Inferior parietal cortex (tissue), 1 donor: ENCODE results near the gene DPH3.

Experiments
- DNase-seq: peaks from one replicate; pipeline ENCODE4 v3.0.0-alpha.2; 2016; ENCODE audit errors: extremely low spot score

Gene DPH3

GRCh38 chr3:16290827-16291196 is 26.1 kb upstream of the DPH3 start:
- DNase-seq, result no peak

DNA sequence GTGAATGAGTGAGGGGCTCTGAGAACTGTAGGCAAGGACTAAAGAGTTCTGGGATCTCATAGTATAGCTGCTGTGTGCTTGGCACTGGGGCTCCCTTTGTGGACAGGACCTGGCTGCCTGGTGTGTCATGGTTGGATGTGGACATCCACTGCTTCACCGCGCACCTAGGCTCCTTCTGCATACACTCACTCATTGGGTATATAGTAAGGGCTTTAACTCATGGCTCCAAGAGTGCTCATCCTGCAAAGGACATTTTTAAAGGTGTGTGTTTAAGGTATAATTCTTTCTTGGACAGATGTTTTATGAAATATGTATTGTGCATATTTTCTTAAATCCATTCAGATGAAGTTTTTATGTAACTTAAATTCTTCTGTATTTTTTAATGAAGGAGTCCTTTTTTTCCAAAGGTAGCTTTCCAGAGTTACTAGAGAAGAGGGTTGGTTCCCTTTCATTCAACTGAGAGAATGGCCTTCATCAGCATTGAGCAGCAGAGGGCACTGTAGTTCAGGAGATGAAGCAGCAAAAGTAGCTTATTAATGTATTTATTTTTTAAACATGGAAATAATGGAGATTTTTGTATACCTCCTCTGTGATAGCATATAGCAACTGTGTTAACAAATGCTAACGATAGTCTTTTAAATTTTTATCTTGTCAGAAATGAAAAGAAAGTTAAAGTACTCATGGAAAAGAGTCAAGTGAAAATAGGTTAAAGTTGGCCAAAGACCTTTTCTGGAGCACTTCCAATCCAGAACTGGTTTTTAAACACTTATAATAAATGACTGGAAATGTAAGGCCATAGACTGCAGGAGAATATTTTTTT is 25.5 kb upstream of the DPH3 start:
- peak; percentile 83 for DNase-seq

- no peak for DNase-seq
These were observed 24.6 kb upstream of the DPH3 start for GRCh38 chr3:16289144-16289889.

DNA sequence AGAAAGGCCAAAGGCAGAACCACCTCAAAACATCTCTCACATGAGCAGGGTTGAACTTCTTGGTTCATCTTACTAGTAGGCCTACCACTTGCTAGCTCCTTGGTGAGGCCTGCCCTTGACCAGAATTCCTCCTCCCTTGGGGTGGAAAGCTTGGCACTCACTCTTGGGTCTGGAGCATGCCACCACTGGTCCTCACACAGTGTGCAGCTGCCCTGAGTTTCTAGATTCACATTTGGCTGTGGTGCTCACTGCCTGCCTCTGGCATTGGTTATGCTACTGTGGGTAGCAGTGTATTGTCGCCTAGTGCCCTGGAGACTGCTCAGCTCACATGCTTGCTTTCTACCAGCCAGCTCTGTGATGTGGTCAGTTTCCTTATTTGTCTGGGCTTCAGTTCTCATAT is 23.9 kb upstream of the DPH3 start:
- no peak for DNase-seq

- DNase-seq, result no peak
These were observed 22.2 kb upstream of the DPH3 start for GRCh38 chr3:16286751-16287543.

GRCh38 chr3:16286161-16286560 is 21.4 kb upstream of the DPH3 start:
- no peak for DNase-seq

GRCh38 chr3:16284633-16285032 is 19.9 kb upstream of the DPH3 start:
- no peak for DNase-seq

DNA sequence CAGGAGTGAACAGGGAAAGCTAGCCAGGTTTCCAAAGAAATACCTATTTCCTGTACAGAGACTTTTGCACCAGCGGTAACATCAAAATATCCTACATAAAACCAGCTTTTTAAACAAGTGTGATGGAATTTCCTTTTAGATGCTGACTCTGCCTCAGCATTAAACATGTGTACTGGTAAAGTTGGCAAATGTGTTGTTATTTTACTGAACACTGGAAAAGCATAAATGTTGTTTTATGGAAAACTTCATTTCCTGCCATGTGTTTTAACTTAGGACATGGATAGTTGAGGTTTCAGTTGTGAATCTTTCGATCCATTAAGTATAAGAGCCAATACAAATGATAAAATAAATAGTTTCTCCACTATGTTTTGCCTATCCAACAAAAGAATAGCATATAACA is 15.9 kb upstream of the DPH3 start:
- no peak for DNase-seq

DNA sequence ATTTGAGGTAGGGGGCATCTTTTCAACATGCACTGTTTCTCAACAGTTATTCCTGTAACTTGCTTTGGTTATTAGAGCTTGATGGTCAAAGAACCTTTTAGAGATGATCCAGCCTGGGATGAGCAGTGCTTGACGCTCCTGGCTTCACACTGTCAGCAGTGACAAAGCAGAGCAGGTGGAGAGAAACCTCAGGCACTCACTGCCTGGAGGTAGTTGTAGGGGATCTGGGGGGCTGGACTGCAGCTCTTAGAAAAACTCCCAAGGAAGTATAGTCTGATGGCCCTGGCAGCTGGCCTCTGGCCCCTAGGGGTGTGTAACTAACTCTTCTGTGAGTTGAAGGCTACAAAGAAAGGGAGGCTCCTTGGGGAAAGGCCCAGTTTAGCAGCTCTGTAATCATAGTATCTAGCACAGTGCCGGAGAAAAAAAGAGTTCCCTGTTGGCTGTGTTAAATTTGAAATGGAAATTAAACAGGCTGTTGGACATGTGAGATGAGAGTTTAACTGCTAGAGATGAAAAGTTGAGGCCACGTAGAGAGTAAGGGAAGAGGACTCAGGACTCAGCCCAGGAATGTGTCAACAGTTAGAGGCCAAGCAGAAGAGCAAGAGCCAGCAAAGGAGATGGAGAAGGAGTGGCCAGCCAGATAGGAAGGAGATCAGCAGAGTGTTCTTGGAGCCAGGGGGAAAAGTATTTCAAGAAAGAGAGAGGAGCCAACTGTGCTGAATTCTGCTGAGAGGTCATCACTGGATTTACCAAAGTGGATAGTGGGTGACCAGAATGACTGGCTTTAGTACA is 14.5 kb upstream of the DPH3 start:
- DNase-seq, result no peak

GRCh38 chr3:16277471-16277870 is 12.7 kb upstream of the DPH3 start:
- DNase-seq, result no peak

DNA sequence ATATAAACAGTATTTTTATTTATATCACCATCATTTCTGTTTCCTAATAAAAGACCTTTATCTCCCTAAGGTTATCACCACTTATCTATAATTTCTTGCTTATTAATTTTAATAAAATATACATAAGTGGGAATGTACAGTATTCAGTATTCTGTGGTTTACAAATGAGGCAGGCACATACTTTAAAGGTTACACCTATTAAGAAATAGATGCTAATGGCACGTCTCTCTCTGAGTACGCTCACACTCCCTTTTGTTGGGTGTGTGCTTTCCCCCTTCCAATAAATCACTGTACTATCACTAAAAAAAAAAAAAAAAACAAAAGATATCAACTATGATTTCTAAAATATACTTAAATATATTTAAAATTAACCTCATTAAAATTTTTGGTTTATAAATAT is 9.1 kb upstream of the DPH3 start:
- no peak for DNase-seq

DNA sequence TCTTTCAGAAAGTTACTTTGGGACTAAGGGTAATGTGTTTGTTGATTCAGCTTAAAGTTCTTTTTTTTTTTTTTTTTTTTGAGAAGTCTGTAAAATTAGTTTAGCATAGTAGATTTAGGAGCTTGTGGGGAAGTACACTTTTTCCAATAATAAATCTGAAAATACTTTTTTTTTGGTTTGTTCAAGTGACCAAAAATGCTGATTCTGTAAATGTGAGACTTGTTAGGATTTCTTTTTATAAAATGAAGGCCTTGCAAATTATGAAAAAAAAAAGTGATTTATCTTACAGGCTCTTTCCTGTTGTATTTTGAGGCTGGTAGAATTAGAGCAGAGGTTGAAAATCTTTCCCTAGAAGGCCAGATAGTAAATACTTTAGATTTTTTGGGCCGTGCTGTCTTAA is 7.8 kb upstream of the DPH3 start:
- DNase-seq, result no peak

DNA sequence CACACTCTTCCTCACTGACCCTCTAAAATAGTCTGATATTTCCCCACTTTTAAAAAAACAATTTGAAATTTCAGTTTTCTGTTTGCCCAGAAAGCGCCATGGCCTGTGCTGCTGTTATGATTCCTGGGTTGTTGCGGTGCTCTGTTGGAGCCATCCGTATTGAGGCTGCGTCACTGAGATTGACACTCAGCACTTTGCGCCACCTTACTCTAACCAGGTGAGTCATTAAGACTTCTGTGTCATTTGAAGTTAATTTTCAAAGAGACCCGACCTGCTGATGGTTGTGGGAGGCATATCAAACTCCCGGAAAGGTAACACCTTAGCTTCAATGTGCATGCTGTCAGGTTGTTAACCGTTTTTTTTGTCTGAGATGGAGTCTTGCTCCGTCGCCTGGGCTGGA is 6.1 kb upstream of the DPH3 start:
- DNase-seq, result no peak

GRCh38 chr3:16266714-16267113 is 2.0 kb upstream of the DPH3 start:
- no peak for DNase-seq

- DNase-seq, result no peak
These were observed 678 bp upstream of the DPH3 start for GRCh38 chr3:16265455-16265786.

GRCh38 chr3:16264174-16264707 is 502 bp downstream of the DPH3 start:
- DNase-seq, result no peak

DNA sequence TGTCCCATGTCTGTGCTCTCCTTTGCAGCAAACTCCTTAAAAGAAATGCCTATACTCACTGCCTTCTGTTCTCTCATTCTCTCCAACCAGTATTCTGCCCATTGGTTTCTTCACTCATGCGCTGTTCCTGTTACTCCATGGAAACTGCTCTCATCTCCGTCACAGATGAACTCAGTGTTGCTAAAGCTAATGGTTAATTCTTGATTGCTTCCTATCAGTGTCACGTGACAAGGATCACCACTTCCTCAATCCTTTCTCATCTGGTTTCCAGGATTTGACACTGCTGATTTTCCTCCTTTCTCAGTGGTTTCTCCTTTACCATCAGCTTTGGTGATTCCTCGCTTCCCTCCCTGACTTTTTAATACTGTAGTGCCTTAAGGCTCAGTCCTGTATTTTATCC is 2.6 kb downstream of the DPH3 start:
- no peak for DNase-seq

DNA sequence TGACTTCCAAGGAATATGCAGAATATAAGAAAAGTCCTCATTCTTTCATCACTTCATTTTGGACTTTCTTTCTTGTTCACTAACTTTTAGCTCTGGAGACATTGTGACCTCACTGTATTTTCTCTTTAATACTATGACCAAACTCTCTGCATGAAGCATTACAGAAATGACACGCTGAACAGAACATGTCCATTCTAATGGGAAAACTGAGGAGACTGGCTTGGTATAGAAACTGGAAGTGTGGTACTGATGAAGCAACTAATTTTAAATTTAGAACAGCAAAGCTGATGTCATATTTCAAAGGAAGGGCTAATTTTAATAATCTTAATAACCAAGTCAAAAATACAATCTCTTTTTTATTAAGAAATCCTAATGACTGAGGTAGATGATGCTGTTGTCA is 4.7 kb downstream of the DPH3 start:
- DNase-seq, result no peak

GRCh38 chr3:16258866-16259265 is 5.9 kb downstream of the DPH3 start:
- no peak for DNase-seq

DNA sequence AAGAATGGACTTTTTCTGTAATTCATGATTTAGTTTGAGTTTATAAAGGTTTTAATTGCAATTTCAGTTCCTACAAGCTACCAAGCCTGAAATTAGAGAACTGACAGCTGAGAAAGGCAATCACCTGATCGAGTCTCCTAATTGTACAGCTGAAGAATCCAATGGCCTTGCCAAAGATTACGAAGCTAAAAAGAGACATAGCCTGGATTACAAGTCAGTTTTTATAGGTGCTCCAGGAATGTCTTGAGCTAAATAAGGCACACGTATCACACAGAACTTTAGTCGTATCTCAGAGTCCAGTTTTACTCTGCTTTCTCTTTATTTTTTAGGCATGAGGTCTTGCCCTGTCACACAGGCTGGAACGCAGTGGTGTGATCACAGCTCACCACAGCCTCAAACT is 6.6 kb downstream of the DPH3 start:
- DNase-seq, result no peak

DNA sequence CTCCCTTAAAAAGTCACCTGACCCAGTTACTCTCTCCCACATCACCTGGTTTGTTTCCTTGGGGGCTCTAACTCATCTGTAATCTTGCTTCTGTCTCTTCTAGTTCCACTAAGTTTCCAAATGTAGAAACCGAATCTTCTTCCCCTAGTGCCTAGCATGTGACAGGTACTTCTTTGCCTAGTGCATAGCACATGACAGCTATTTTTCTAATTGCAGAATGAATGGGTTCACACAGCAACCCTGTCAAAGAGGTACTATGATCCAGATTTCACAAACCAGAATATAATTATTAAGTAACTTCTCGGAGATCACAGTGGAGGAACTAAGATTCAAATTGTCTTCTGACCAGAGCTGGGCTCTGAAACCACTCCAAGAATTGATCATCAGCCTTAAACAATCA is 7.4 kb downstream of the DPH3 start:
- DNase-seq, result no peak

- no peak for DNase-seq
These were observed 9.0 kb downstream of the DPH3 start for GRCh38 chr3:16255726-16256125.
